ENCODE measurements around the gene FES.

DNA sequence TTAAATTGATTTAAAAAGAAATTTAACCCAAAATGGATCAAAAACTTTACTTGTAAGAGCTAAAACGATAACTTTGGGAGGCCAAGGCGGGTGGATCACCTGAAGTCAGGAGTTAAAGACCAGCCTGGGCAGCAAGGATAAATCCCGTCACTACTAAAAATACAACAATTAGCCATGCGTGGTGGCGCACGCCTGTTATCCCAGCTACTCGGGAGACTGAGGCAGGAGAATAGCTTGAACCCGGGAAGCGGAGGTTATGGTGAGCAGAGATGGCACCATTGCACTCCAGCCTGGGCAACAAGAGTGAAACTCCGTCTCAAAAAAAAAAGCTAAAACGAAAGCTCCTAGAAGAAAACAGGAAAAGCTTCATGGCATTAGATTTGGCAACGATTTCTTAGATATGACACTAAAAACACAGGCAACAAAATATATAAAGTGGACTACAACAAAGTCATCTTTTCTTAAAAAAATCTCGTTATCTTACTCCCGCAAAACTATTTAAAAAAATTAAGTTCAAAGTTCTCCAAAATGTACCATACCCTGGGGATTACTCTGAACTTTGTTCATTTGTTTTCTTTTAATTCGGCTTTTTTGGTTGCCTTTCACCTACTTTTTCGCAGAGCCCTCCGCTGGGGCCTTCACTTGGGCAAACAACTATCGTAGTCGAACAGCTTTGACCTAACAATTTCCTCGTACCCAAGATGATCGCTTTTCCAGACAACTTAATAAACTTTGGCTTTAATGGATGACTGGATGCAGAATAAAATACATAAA is 45.1 kb downstream of the FES start:
- TF ChIP-seq, protein P1, sequence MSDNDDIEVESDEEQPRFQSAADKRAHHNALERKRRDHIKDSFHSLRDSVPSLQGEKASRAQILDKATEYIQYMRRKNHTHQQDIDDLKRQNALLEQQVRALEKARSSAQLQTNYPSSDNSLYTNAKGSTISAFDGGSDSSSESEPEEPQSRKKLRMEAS (IDR thresholded peaks at IDR 0.05; ENCODE audit: low read depth, low read length) = no peak
- TF ChIP-seq, protein P2, sequence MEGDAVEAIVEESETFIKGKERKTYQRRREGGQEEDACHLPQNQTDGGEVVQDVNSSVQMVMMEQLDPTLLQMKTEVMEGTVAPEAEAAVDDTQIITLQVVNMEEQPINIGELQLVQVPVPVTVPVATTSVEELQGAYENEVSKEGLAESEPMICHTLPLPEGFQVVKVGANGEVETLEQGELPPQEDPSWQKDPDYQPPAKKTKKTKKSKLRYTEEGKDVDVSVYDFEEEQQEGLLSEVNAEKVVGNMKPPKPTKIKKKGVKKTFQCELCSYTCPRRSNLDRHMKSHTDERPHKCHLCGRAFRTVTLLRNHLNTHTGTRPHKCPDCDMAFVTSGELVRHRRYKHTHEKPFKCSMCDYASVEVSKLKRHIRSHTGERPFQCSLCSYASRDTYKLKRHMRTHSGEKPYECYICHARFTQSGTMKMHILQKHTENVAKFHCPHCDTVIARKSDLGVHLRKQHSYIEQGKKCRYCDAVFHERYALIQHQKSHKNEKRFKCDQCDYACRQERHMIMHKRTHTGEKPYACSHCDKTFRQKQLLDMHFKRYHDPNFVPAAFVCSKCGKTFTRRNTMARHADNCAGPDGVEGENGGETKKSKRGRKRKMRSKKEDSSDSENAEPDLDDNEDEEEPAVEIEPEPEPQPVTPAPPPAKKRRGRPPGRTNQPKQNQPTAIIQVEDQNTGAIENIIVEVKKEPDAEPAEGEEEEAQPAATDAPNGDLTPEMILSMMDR (IDR thresholded peaks at IDR 0.05; ENCODE audit: low read depth, low read length) = no peak
- no peak for TF ChIP-seq POLR2A (IDR thresholded peaks at IDR 0.05; ENCODE audit: extremely low read depth, insufficient read length)

All from NB4 (cell line).